HL-60 (cell line): ENCODE results near the gene CHD5.

Experiments used
- DNase-seq, 2 experiments: peaks; one replicate each; pipeline ENCODE4 v3.0.0-alpha.2; 2010 to 2020; ENCODE audit warnings: low read depth in 1 of 2, low spot score in 1 of 2
- H3K27ac ChIP-seq: fragments of 250-450 bp; sonication (Bioruptor Pico); replicated peaks from 2 replicates; pipeline ENCODE4 v1.5.1; 2020; ENCODE audit warnings: mild to moderate bottlenecking, moderate library complexity
- H3K27me3 ChIP-seq: fragments of 250-450 bp; sonication (Bioruptor Pico); 2 replicates; pipeline ENCODE4 v1.5.1; 2021; ENCODE audit warnings: mild to moderate bottlenecking, moderate library complexity; ENCODE audit not compliant: insufficient read depth, poor library complexity, severe bottlenecking
- H3K4me3 ChIP-seq: replicated peaks from 2 replicates; pipeline ENCODE4 v1.5.1; 2011; ENCODE audit warnings: mild to moderate bottlenecking, control low read depth, low read length; ENCODE audit not compliant: insufficient read depth
- GABPA ChIP-seq: IDR thresholded peaks from 2 replicates; pipeline ENCODE4 v1.6.1; 2012; ENCODE audit warnings: low read depth
- POLR2AphosphoS5 ChIP-seq: IDR thresholded peaks from 2 replicates; pipeline ENCODE4 v1.6.1; 2012; ENCODE audit warnings: low read depth
- REST ChIP-seq: IDR thresholded peaks from 2 replicates; pipeline ENCODE4 v1.6.1; 2012; ENCODE audit warnings: low read depth; ENCODE audit not compliant: insufficient replicate concordance
- SPI1 ChIP-seq: IDR thresholded peaks from 2 replicates; pipeline ENCODE4 v1.6.1; 2012; ENCODE audit warnings: low read depth, mild to moderate bottlenecking, borderline replicate concordance
- TF ChIP-seq, protein P1 (sequence below): IDR thresholded peaks from one replicate; pipeline ENCODE4 v1.5.1; 2011; ENCODE audit warnings: low read length, control low read depth, inconsistent platforms; ENCODE audit not compliant: insufficient read depth

CHD5 gene

DNA sequence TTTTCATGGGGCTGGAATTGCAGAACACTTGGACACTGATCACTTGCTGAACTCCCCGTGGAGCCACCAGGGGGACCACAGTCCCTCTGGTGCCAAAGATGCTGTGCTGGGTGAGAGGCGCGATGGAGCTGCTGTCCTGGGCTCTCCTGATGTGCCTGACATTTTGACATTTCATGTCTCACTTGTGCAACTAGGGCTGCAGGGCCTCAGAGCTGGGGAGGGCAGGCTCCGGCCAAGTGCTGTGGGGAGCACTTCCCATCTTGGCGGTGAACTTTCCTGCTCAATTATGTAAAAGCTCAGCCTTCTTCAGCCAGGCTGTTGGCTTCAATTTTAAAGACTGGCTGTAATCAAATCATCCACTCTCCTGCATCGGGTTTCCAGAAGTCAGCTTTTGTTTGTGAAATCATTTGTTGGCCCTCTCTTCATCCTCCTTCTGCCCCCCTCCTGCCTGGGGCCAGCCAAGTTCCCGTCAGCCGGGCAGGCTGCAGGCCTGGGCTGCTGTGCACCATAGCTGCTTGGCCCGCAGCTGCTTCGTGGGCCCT lies 97.6 kb downstream of the CHD5 start:
- H3K27me3 ChIP-seq, result no peaks in the 10 kb centered on the region
- H3K27ac ChIP-seq, result no peak overlapping the region
- peak in 1 of 2 experiments; percentile 18 for DNase-seq
- H3K4me3 ChIP-seq, result no peak overlapping the region
- no peak for TF ChIP-seq POLR2AphosphoS5
- TF ChIP-seq GABPA, result no peak
- no peak for TF ChIP-seq REST
- TF ChIP-seq, protein P1, sequence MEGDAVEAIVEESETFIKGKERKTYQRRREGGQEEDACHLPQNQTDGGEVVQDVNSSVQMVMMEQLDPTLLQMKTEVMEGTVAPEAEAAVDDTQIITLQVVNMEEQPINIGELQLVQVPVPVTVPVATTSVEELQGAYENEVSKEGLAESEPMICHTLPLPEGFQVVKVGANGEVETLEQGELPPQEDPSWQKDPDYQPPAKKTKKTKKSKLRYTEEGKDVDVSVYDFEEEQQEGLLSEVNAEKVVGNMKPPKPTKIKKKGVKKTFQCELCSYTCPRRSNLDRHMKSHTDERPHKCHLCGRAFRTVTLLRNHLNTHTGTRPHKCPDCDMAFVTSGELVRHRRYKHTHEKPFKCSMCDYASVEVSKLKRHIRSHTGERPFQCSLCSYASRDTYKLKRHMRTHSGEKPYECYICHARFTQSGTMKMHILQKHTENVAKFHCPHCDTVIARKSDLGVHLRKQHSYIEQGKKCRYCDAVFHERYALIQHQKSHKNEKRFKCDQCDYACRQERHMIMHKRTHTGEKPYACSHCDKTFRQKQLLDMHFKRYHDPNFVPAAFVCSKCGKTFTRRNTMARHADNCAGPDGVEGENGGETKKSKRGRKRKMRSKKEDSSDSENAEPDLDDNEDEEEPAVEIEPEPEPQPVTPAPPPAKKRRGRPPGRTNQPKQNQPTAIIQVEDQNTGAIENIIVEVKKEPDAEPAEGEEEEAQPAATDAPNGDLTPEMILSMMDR, result no peak
- no peak for TF ChIP-seq SPI1

DNA sequence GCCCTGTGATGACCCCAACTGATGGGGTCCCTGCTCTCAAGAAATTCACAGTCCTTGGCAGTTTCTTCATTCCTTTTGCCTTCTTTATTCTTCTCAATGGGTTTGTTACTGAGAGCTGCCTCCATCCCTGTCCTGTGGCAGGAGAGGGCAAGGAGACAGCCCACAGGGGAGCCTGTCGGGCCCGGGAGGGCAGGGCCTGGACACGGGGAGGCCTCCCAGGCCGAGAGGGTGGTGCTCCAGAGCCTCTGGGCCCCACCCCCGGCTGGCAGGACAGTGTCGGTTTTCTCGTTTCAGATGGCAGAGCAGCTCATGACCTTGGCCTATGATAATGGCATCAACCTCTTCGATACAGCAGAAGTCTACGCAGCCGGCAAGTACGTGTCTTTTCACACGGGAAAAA lies 98.2 kb downstream of the CHD5 start:
- Histone ChIP-seq H3K27ac (no peak overlapping the region), H3K27me3 (no peaks in the 10 kb centered on the region), H3K4me3 (no peak overlapping the region)
- DNase-seq, result no peak
- no peak; the same call in 1 of the 2 replicates for TF ChIP-seq POLR2AphosphoS5
- no peak for TF ChIP-seq GABPA
- no peak for TF ChIP-seq SPI1
- TF ChIP-seq REST, result no peak
- TF ChIP-seq, protein P1, result no peak

DNA sequence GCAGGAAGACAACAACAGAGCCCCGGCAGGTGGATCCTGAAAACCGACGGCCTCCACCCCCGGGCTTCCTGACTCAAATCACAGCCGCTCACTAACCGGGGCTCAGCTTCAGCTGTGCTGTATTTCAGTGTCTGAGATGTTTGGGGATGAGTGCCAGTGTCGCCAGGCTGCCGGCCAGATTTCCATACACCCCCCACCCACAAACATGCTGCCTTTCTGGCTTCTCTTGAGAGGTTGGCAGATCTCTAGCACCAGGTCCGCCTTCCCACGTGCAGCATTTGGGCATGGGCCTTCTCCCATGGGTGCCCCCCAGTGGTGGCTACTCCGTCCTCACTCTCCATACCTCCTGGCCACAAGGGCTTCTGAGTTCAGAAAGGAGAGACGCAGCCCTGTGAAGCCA lies 99.7 kb downstream of the CHD5 start:
- no peak overlapping the region for H3K4me3 ChIP-seq
- DNase-seq, result no peak
- H3K27ac ChIP-seq, result no peak overlapping the region
- TF ChIP-seq GABPA (no peak), POLR2AphosphoS5 (no peak), REST (no peak), SPI1 (no peak)
- TF ChIP-seq, protein P1, result no peak
- no peaks in the 10 kb centered on the region for H3K27me3 ChIP-seq
